Ecto neural progenitor cell (in vitro differentiated cells): ENCODE data around the gene KPNB1.

Experiments
- DNase-seq: peaks from one replicate; pipeline ENCODE4 v3.0.0-alpha.2; 2018; ENCODE audit warnings: low spot score

Gene KPNB1

DNA sequence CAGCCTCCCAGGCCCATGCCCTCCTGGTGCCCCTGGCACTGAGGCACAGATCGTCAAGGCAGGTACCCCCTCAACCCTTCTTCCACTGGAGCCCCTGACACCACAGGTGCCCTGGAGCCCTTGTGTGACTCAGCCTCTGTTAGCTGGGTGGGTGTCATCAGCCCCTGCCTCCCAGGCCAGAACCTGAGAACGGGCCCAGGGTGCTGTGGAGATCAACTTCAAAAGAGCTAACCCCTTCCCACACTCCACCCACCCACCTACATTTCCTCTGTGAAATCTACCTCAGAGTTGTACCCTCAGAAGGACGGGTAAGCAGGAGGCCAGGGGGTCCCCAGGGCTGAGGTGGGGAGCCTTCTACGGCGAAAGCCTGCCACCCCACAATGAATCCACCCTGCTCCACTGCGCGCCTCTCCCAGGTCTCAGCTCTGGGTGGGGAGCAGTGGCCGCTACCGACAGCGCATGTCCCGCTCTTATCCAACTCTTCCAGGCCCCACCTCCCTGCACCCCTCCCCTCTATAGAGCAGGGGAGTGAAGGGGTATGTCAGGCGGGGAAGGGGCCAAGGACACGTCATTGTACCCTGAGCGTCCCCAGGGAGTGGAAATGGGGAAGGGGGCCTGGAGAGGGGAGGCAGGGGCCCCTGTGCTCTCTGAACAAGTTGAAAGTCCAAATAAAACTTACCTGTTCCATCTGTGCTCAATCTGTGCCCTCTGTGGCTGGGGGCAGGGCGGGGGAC, 61.8 kb downstream of the KPNB1 start:
- no peak for DNase-seq

DNA sequence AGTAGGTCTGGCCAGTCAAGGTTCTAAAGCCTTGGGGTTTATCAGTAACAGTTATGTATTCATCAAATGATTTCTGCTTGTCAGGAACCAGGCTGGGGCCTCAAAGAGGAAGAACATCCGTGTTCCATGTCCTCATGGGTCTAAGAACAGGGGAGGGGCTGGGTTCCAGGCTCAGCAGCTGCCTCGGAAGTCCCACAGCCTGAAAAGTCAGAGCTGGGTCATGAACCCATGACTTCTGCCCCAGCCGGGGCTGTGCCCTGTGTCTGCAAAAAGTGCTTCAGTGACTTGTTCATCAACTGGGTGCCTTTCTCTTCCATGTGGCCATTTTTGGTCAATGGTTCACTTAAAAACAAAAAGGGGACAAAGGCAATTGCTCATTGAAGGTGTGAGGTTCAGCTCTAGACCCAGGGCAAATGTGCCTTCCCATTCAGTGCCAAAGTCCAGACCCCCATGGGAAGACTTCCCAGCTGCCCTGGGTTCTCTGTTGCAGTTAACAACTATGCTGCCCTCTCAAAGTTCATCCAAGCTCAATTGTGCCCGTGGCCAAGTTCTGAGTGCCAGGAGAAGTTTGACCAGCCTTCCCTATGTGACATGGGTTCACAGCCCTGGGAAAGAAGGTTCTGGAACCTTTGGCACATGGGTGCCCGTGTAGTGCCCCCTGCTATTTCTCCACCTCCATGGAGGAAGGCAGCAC, 62.8 kb downstream of the KPNB1 start:
- no peak for DNase-seq

DNA sequence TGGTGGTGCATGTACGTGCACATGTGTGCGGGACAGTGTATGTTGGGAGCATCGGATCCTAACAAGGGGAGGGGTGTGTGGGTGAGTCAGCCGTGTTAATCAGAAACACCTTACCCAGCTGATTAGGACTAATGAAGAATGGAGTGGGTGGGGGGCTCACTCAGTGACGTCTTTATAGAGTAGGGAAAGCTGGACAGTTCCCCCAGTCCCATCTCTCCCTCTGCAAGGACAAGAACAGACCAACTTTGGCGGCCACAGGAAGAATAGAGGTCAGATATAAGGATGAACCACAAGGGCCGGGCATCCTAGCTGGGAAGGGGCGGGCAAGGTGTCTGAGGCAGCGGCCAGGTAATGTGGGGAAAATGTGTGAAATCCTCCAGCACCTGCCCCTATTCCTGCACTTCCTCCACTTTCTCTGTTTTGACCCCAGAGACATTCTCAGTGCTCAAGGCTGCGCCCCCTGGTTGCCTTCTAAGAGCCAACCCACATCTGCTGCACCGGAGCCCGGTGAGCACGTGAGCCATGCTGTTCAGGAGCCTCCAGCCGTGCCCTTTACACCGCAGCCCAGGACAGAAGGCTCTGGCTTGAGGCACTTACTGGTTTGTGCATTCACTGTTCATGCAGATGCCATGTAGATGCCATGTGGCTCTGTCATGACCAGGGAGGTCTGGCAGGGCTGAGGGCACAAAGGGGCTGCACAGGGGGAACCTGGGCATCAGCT, 64.4 kb downstream of the KPNB1 start:
- no peak for DNase-seq

DNA sequence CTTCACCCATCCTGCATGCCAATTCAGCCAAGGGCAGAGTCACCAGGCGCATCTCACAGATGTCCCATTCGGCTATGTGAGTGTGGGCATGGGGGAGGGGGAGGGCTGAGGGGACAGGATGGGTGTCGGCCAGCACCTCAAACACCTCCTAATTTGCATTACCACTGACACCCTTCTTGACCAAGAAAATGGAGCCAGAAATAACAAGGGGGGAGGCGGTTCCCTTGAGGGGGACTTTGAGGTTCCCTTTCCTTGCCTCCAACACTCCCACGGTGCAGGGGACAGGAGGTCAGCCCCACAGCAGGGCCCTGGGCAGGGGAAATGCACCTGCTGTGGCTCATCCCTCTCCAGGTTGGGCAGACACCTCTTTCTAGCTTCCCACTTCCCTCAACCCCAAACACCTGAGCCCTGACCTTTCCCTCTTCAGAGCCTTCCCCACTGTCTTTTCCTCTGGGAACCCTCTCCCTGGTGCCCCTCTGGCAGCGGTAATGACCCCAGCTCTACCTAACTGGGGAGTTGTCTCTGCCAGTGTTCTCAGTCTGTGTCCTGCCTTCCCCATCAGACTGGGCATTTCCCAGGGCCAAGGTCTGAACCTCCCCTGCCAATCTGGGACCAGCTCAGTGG, 65.2 kb downstream of the KPNB1 start:
- DNase-seq, result no peak

DNA sequence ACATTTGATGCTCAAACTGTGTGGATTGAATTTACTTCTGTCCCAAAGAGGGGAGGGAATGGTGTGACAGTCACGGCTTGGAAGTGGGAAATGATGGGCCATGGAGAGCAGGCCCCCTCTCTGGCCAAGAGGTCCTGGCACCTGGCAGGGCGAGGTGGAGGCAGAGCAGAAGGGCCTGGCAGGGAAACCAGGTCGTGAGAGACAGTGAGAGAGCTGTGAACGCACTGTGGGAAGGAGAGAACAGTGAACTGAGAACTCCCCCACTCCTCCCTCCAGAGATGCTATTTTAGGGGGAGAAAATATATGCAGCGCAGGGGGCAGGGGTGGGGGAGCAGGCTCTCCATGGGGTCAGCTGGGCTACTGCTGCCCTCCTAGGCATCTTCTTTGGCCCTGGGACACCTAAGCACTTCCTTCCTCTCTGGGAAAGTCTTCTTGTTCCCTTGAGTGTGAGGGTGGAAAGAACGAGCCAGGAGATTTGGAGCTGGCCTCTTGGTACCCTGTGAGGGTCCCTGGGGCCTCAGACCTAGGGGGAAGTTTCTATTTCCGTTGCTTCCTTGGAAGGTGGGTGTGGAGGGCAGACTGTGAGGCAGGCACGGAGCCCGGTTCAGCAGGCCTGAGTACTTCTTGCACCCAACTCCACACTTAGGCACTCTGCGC, 66.1 kb downstream of the KPNB1 start:
- DNase-seq, result no peak

DNA sequence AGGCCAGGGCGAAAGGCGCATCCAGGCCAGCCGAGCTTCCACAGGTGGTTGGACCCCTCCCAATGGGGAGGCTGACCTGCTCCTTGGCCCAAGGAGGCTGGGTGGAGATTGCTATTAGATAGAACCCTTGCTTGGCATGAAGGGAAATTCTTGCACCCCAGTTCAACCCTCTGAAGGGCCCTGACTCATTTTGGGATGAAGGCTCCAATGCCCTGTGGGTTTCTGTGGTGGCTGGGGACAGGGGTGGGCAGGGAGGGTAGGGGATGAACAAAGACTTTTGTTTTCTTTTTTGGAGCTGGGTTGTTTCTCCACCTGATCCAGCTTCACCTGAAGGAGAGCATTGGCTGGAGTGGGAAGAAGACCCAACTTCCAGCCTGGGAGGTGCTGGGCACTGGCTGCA, 66.7 kb downstream of the KPNB1 start:
- DNase-seq, result no peak

DNA sequence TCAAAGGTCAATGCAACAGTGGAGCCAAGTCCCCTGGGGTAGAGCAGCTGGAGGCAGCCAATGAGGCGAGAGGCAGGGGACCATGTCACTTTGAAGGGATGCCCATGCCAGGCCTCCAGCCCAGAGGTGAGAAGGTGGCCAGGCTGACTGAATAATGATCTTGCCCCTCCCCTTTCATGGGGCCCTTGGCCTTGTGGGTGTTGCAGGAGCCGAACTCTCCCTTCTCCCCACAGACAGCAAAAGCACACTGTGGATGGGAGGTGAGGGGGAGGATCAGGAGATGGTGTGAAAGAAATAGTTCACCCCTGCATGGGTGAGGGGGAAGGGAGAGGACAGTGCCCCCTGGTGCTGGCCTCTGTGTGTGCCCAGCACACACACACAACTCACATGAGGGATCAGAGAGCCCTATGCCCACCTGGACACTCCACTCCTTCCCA, 67.6 kb downstream of the KPNB1 start:
- no peak for DNase-seq

DNA sequence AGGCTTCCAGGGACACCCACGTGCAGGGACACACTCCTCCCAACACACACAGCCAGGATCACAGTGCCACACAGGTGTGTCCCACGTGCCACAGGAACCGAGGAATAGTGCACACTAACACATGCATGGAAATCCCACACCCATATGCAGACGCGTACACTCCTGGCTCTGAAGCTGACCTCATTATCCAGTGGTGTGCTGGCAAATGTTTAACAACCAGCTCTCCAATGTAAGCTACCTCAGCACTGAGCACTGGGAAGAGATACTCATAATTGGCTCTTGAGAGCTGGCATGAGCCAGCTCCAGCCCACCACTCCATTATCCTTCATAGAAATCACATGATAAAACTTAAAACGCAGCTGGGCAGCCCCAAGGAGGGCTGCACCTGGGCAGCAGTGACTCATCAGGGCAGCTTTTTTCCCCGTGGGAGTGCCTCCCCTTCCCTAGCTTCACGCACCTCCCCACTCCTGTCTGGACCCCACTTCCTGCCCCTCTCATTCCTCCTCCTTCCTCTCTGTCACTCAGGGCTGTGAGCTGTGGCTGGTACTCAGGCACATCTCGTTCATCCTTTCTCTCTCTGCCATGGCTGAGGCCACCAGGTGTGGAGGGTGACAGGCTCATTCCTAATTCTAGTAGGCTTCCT, 68.4 kb downstream of the KPNB1 start:
- no peak for DNase-seq

DNA sequence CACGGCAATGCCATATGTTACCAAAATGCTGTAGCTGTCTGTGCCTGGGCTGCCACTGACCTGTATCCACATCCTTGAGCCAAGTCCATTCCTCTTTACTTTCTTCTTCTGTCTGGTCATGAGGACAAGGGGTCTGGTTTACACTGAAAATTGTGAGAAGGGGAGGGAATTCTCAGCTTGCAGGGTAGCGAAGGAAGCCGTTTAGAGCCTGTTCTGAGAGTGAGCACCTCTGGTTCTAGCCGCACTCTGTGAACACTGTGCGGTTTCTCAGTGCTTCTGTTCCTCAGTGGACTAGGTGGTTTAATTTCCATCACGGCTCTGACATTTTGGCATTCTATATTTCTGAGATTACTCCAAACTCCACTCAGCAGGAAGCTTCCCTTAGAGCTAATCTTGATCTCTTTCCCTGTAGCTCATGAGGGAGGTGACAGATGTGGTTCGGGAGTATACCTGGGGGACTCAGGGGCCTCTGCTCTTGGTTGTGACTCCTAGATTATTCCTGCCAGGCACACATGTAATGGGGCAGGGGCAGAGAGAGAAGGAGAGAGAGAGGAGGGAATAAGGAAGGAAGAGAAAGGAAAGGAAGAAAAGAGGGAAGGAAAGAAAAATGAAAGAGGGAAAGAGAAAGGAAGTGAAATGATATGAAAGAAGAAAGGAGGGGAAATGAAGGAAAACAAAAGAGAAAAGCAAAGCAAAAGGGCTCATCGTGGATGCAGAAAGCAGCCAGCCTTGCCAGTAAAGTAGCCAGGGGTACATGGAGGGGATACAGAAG, 69.1 kb downstream of the KPNB1 start:
- DNase-seq, result no peak

DNA sequence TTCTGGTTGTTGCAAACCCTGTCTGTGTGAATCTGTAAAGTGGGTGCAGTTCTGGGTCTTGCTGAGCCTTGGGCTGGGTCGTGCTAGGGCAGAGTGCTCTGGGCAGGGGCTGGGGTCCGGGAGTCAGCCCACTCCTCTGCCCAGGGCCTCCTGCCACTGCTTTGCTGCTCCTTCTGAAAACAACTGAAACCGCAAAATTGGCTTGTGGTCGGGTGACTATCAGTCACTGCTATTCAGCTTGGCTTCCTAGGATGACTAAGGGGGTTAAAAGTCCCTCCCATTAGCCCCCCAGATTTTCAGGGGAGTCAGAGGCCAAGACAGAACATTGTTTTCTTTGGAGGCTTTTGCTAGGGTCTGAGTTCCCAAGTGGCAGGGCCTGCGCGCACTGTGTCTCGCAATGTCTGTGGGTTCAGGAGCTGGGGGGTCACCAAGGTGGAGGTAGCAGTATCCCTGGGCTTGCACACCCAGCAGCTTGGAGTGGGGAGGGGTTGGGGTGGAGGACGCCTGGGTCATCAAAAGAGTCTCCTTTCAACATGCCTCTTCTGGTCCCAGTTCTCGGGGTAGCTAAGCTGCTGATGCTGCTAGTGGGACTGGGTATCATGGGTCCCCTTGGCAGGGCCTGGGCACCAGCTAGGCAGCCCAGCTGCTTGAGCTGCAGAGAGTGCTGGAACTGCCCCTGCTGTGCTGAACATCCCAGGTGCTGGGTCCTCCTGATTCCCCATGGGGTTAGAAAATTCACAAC, 69.9 kb downstream of the KPNB1 start:
- no peak for DNase-seq

DNA sequence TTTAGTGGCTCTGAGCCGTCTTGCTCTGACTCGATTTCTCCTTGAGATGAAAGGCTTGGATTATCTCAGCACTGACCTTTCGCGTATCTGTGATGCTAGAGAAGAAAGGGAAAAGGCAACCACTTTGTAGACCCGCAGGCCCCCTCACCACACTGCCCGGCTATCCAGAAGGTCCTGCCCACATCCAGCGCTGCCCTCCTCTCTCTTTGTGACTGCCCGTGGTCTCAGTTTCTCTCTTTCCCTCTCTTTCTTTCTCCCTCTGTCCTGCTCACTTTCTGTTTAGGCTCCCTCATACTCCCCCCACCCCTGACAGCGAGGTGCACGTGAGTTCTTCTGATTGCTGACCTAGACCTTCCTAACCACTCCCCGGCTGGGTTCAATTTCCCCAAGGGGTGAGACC, 70.5 kb downstream of the KPNB1 start:
- no peak for DNase-seq

DNA sequence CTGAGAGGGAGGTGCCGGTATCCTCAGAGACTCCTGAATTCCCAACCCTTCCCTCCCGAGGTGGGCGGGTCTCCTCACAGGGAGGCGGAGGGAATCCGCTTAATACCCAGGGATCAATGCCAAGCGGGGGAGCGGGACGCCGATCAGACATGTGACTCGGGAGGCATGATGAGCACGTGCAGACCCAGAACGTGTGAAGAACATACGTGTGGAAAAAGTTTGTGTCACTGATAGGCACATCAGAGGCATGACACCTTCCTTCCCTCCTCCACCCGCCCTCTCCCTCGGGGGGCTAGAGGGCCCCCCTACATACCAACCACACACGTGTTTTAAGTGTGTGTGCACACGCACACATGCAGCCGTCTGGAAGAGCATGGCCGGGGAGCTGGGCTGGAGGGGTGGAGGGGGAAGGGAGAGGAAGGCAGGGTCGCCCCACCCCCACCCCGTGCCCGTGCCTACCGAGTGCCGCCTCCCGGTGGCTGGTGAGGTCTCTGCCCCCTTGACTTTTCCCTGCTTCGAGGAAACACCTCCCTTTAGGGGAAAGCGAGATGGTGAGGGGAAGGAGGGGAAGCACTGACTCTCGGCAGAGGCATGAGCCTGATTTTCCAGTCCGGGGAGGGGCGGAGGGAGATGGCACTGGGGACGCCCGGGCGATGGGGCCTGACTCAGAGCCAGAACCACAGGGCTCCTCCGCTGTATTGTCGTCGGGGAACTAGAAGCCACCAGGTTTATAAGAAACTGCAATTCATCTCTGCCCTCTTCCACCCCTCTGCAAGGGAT, 71.2 kb downstream of the KPNB1 start:
- DNase-seq, result no peak

DNA sequence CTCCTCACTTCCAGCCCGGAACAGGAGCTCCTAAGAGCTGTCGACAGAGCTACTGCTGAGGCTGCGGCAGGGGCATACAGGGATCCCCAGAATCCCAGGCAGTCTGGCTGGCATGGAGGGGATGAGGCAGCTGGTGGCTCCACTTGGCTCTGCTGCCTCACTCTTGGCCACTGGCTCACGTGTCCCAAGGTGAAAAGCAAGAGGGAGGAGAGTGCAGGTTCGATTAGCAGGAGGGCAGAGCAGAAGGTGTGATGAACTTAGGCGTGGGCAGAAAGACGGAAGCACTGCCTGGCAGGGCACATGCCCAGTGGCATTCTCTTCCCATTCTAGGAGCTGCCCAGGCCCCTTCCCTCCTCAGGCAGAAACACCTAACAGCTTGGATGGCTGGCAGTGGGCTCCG, 72.0 kb downstream of the KPNB1 start:
- no peak for DNase-seq

DNA sequence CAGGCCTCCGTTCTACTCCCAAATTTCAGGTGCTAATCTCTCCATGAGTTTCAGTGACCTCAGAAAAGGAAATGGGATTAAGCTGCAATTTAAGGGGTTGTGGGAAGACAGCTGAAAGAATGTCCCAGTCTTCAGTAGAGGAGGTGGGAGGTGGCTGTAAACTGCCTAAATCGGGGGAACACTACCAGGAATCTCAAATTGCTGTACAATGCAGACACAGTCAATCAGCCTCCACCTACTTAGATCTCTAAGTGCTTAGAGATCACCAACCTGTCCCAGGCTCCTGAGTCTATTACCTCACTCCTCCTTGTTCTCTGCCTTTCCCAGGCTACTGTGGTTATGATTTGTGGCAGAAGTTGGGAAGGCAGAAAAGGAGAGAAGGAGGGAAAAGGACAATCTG, 75.0 kb downstream of the KPNB1 start:
- DNase-seq, result no peak

DNA sequence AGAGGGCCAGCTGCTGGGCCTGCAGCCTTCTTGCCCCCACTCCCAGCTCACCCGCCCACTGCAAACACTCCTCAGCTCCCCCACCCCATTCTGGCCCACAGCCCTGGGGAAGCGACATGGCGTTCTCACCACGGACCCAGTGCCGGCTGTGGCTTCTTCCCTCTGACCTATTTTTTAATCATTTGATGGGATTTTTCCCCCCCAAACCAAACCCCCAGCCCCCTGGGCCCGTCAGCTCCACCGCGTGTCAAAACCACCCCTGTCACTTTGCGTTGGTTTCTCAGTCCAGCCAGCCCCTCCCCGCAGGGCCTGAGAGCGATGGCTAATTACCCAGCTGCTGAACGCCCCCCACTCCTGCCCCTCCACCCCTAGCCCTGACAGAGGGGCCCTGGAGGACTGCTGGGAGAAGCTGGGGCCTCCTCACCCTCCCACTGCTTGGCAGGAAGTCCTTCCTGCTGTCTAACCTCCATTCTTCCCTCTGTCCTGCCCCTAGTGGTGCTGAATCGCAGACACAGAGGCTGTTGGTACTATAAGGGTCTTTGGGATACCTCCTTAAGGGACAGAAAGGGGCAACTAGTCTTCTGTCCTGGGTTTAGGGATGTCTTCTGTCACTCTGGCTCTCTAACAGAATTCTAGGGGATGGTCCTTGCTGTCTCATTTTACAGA, 75.9 kb downstream of the KPNB1 start:
- DNase-seq, result no peak

DNA sequence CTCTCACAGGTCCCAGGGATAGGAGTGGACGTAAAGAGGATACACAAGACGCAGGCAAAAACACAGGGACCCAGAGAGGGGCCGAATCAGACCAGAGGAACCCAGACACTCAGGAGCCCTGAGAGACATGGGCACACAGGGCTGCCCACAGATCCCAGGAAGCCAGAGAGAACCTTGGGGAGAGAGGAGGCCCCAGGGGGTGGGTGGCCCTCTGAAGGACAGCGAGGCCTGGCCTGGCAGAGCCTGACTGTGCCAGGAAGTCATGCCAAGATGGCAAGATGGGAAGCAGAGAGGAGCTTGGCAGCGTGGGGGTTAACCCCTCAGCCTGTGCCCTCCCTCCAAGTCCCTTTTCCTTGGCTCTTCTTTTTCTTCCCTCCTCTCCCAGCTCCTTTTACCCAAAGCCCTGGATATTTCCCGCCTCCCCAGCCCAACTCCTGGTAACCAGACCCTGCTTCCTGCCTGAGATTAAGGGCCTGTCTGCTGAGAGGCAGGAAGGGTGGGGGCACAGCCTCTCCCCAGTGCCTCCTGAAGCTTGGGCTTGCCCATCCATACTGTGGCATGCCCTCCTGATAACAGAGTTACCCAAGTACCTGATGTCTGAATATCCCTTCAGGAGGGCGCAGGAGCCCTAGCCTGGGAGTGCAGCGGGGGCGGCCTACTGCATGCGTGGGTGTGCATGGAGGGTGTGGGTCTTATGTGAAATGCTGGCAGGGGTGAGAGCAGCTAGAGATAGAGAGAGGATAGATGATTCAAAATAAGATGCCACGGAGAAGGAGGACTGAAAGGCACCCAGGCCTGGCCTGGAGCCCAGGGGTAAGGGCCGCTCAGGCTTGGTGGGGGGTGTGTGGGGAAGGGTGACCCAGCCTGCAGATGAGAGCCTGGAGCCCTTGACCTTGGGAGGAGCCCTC, 77.3 kb downstream of the KPNB1 start:
- DNase-seq, result no peak

DNA sequence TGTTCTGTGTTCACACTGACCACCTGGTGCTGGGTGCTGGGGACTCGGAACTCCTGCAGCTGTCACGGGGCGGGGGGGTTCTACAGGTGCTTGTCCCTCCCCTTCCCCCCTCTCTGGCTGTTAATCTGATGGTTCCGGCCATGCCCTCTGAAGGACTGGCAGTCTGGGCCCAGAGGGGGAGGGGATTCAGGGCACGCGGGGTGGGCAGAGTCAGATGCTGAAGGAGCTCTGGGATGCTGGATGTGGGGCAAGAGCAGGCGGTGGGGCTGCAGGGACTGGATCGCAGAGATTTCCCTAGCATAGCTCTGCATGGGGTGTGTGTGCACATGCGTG, 78.0 kb downstream of the KPNB1 start:
- no peak for DNase-seq
